Activated gamma-delta T cell treated with Interleukin-2 at 50 U/mL for 16 hours (primary cell): ENCODE results near the gene NLGN2.
"Not testable (repeated sequence)": the region's sequence is repeated elsewhere in the genome, so short reads cannot be mapped to it uniquely, and the experiment has no call there.

Experiments
- DNase-seq: peaks from one replicate; pipeline ENCODE4 v3.0.0-alpha.2; 2020

NLGN2 gene

DNA sequence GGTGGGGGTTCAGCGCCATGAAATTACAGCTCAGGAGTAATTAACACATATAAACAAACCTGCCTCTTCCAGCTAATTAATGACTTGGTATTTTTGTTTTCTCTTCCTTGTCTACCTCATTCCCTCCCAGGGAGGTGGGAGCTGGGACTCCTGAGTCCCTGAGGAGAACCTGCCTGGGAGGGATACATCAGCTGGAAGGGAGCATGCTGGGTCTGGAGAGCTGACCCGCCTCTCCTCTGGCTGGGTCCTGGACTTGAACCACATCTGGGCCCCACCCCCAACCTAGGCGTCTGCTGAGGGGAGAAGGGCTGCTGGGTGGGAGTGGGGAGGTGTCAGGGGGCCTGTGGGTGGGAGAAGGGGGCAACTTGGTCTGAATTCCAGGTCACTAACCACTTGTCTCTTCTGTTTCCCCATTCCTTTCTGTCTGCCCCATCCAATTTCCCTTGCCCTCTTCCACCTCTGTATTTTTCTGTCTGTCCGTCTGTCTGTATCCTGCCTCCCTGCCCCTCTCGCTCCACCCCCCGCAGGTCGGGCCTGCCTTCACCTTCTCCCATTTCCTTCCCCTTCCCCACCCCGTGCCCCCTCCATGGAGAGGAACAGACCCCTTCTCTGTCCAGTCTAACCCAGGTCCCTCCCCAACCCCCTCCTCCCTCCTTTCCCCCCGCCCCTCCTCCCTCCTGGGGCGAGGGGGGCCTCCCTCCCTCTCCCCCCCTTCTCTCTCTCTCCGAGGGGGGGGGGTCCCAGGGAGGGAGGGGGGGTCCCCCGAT, at the start of gene NLGN2:
Gene NLGN2 (plus strand): TSS at position 361 of the 767 bp plus-strand sequence. CDS start 411 bp downstream, outside the sequence.
- no peak for DNase-seq

DNA sequence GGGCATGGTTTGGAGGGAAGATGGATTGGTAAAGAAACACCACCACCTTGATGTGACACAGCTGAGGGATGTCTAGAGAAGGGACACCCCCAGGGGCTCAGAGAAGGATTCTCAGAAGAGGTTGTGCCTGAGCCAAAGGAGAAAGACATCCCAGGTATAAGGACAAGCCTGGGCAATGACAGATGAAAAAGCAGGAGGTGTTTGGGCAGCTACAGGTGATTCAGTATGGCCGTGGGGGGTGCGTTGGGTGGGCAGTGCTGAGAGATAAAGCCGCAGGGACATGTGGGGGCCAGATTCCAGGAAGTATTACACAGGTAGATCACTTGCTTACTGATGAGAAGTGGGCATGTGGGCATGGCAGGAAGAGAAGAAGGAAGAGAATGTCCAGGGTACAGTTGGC, 45.7 kb upstream of the NLGN2 start:
- no peak for DNase-seq

DNA sequence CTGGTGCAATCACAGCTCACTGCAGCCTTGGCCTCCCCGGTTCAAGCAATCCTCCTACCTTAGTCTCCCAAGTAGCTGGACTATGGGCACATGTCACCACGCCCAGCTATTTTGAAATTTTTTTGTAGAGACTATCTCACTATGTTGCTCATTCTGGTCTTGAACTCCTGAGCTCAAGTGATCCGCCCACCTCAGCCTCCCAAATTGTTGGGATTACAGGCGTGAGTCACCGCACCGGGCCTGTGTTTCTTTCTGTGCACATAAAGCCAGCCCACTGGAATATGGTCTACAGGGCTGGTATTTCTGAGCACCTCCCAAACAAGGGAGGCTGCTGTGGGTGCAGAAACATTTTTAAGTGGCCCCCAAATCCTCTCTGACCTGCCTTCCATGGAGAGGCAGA, 44.3 kb upstream of the NLGN2 start:
- DNase-seq, result no peak

DNA sequence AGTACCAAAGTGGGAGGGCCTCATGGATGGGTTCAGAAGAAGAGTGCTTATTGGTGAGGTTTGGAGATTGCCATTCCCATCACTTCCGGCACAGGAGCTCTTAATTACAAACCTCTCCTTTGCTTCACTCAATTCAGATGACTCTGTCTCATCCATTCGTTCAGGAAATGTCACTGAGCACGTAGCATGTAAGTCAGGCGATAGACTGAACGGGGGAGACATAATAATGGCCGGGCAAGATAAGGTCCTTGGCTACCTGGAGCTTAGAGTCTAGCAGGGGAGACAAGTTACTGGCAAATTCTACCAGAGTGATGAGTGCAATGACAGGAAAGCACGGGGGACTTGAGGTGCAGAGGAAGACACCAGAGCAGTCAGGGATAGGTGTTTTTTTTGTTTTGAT, 41.7 kb upstream of the NLGN2 start:
- not testable (repeated sequence) for DNase-seq

DNA sequence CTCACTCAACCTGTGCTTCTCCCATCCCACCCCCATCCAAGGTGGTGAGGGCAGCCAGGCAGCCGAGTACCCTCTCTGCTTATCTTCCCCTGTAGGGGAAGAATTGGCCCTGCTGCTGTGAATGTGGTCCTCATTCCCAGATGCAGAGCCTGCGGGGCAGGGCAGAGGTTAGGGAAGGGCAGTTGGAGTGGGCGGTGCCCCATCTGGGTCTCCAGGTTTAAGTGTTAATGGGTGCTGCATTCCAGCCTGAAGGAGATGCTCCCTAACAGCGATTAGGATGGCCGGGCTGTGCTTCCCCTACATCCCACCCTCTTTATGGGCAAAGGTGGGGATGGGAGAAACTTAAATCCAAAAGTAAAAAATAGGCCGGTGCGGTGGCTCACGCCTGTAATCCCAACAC, 40.6 kb upstream of the NLGN2 start:
- DNase-seq, result no peak

DNA sequence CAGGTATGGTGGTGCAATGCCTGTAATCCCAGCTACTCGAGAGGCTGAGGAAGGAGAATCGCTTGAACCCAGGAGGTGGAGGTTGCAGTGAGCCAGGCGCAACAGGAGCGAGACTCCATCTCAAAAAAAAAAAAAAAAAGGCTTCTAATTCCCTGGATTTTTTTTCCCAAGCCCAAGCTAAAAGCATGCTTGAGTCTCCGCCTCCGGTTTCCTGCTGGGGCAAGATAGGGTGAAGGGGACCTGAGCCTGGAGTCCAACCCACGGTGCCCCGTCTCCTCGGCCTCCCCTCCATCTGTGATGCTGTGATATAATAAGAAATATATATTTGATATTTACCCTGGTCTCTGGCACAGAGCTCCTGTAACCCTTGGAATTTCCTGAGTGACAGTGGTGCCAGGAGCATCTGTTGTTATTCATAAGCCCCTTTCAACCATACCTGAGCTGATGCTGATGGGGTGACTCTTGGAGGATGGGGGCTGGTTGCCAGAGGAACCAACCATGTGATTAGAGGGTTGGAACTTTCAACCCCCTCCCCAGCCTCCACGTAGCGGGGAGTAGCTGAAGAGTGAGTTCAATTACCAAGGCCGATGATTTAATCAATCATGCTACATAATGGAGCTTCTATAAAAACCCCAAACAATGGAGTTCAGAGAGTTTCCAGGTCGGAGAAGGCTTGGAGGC, 39.6 kb upstream of the NLGN2 start:
- no peak for DNase-seq

DNA sequence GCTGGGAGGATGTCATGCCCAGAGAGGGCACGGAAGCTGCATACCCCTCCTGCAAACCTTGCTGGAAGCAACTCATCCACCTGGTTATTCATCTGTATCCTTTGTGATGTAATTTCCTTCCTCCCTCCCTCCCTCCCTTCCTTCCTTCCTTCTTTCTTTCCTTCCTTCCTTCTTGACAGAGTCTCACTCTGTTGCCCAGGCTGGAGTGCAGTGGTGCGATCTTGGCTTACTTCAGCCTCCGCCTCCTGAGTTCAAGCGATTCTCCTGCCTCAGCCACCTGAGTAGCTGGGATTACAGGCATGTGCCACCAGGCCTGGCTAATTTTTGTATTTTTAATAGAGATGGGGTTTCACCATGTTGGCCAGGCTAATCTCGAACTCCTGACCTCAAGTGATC, 39.0 kb upstream of the NLGN2 start:
- not testable (repeated sequence) for DNase-seq

DNA sequence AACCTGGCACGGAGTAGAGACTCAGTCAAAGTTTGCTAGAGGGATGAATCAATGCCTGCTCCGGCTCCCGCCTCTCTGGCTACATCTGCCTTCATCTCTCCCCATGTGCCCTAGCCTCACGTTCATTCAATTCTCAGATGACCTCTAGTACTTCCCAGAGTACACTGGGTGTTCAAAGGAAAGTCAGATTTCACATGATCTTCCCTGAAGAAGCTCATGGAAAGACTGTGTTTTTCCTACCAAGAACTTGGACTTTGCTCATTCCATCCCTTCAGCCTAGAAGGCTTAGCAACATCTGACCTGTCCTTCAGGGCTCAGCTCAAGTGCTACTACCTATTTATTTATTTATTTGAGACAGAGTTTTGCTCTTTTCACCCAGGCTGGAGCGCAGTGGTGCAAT, 37.8 kb upstream of the NLGN2 start:
- DNase-seq, result no peak

DNA sequence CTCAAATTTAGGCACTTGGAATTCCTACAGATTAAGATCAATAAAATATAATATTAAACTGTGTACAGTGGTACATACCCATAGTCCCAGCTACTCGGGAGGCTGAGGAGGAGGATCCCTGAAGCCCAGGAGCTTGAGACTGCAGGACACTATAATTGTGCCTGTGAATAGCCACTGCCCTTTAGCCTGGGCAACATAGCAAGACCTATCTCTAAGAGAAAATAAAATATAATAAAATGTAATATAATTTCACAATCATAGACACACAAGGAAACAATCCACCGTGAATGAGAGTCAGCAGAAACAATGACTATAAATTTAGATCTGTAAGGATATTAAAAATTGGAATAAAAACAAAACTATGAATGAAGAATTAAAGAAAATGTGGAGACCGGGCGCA, 36.8 kb upstream of the NLGN2 start:
- DNase-seq, result no peak

DNA sequence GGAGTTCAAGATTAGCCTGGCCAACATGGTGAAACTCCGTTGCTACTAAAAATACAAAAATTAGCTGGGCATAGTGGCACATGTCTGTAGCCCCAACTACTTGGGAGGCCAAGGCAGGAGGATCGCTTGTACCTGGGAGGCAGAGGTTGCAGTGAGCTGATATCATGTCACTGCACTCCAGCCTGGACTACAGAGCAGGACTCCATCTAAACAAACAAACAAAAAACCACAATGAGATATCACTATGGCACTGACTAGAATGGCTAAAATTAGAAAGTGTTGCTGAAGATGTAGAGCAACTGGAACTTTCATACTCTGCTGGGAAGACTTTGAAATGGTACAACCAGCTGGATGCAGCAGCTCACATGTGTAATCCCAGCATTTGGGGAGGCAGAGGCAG, 33.3 kb upstream of the NLGN2 start:
- no peak for DNase-seq

DNA sequence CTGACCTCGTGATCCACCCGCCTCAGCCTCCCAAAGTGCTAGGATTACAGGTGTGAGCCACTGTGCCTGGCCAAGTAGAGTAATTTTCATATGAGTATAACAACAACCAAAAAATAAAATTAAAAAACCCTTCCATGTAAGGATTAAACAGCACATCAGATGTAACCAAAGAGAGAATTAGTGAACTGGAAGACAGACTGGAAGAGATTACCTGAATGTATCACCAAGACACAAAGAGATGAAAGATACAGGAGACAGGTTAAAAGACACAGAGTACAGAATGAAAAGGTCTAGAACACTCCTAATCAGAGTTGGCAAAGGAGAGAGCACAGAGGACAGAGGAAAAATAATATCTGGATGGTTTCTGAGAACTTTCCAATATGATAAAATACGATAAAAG, 28.5 kb upstream of the NLGN2 start:
- no peak for DNase-seq

DNA sequence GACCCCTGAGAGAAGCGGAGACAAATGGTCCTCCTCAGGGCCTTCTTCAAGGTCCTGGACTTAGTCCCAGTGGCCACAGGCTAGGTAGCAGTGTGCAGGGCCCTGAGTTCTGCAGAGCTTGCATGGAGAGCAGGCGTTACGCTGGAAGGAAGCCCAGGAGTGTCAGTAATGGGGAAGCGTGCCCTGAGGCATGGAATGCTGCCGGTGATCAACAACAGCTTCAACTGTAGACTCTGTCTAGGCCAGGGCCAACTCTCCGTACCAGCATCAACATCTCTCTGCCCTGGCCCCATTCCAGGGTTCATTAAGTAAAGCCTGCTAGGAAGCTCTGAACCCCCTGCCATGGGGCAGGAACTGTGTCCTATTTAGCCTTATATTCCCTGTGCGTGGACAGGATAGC, 27.3 kb upstream of the NLGN2 start:
- DNase-seq, result no peak

DNA sequence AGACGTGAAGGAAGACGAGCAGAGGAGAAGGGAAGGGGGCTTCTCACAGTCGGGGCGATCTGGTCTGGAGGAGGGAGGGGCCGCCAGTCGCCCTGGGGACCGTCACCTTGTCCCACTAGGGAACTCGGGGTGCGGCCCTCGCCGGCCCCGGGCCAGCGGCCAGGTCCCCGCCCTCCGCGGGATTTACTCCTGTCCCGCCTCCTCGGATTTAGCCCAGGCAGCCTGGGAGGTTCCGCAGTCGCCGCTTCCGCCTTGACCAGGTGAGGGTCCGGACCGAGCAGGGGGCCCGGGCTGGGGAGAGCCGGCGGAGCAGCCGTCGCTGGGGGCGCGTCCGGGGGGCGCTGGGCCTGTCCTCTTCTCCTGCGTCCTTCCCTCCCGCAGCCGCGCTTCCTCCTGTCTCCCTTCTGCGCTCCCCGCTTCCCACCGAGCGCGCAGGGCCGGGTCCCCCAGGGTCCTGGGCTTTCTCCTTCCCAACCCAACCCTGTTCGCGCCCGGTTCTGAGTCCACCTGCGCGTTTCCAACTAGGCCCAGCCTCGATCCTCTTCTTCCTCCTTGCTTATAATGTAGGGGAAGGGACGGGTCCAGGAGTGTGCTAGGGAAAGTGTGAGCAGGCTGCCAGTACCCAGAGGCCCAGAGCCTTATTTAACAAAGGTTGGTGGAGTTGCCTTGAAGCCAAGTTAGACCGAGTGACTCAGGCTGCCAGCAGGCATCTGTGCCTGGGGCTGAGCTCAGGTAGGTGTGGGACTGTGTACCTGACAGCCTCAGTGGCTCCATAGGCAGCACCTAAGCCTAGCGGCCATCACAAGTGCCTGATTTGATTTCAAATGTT, 26.6 kb upstream of the NLGN2 start, which contains the start of gene TNK1:
Gene TNK1 (plus strand): TSS at position 235 of the 829 bp plus-strand sequence. CDS start 1,838 bp downstream, outside the sequence.
- no peak for DNase-seq

DNA sequence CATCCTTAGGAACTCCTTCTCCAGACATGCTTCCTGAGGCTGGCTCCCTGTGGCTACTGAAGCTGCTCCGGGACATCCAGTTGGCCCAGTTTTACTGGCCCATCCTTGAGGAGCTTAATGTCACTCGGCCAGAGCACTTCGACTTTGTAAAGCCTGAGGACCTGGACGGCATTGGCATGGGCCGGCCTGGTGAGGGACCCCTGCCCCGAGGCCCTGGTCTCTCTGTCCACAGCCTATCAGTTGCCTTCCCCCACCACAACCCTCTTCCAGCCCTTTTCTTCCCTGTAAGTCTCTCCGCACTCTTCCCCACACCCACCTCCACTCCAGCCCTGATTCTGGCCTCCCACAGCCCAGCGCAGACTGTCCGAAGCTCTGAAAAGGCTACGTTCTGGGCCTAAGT, 24.7 kb upstream of the NLGN2 start:
- DNase-seq, result no peak

DNA sequence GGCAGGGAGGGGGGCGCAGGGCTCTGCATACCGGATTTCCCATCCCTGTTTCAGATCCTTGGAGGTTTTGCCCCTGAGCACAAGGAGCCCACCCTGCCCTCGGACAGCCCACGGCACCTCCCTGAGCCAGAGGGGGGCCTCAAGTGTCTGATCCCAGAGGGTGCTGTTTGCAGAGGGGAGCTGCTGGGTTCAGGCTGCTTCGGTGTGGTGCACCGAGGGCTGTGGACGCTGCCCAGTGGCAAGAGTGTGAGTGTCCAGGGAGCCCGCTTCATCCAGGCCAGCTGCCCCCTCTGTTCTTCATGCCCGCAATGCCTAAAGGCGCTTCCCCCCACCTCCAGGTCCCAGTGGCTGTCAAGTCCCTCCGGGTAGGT, 24.3 kb upstream of the NLGN2 start:
- no peak for DNase-seq

DNA sequence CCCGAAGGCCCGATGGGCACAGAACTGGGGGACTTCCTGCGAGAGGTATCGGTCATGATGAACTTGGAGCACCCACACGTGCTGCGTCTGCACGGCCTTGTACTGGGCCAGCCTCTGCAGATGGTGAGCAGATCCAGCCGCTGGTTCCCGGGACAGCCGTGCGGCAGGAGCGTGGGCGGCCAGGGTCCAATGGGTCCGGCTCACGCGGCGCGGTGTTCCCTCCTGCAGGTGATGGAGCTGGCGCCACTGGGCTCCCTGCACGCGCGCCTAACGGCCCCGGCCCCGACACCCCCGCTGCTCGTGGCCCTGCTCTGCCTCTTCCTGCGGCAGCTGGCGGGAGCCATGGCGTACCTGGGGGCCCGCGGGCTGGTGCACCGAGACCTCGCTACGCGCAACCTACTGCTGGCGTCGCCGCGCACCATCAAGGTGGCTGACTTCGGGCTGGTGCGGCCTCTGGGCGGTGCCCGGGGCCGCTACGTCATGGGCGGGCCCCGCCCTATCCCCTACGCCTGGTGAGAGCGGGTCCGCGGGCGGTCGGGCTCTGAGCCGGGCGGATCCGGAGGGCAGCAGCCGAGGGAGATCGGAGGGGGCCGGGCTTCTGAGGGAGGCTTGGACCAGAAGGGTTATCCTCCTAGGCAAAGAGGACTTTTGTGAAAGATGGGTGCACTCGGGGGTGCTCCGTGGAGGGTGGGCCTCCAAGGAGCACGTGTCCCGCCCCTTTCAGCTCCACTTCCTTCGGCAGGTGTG, 23.7 kb upstream of the NLGN2 start:
- peak; percentile 70 for DNase-seq

DNA sequence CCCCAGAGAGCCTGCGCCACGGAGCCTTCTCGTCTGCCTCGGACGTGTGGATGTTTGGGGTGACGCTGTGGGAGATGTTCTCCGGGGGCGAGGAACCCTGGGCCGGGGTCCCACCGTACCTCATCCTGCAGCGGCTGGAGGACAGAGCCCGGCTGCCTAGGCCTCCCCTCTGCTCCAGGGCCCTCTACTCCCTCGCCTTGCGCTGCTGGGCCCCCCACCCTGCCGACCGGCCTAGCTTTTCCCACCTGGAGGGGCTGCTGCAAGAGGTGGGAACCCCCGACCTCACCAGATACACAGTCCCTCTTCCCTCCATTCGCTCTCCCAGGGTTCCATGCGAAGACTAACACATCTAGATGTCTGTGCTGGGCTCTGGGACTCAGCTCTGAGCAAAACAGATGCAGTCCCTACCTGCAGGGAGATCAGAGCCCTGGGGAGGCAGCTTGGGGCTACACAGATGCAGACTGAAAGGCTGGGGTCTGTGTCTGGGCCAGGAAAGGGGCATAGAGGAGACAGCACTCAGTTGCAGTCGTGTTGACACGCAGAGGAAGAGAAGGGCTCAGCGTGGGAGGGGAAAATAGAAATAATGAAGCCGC, 23.1 kb upstream of the NLGN2 start:
- DNase-seq, result no peak

DNA sequence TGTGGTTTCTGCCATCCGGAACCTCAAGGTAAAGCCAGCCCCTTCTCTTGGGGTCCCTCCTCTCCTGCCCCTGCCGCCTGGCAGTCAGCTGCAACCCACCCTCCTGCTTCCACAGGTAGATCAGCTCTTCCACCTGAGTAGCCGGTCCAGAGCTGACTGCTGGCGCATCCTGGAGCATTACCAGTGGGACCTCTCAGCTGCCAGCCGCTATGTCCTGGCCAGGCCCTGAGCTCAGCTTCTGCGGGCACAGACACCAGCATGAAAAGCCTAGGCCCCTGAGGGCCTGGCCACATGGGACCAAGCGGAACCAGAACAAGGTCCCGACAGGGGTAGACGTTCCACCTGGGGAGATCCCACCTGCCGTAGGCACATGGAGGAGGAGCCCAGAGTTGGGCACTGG, 18.8 kb upstream of the NLGN2 start:
- no peak for DNase-seq

DNA sequence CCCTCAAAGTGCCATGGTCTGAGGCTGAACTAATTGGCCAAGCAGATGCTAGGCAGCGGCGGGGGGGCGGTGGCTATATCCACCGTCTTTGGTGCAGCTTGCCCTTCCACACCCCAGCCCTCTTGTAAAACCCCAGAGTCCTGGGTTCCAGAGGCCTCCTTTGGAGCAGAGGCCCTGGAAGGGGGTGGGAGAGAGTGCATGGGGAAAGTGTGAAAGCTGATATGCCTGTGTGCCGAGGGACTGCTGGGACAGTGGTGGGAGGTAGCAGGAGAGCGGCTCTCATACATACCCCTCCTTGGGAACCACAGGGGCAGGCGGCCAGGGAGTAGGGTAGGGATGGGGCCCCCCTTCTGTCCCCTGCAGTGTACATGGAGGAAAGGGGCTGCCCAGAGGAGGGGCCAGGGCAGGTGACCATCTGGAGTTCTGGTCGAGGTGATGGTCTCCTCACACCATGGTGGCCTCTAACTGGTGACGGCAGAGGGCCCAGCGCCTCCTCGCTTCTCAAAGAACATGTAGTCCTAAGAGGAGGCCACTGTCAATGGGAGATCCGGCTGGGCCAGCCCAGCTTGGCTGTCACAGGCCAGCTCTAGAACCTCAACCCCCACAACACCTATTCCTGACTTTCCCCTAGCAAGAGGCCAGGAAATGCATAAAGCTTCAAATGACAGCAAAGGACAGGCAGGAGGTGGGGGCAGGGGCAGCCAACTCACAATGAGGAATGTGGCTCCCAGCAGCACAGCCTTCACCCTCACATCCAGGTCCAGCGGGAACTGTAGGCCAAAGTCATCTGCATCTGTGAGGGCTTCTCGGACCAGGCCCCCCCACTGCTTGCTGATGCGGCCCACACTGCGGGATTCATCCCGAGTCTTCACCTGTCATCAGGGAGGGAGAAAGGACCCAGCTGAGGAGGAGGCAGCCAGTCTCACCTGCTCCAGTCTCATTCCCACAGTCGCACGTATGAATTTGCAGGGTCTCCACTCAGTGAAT, 17.4 kb upstream of the NLGN2 start:
- no peak for DNase-seq

DNA sequence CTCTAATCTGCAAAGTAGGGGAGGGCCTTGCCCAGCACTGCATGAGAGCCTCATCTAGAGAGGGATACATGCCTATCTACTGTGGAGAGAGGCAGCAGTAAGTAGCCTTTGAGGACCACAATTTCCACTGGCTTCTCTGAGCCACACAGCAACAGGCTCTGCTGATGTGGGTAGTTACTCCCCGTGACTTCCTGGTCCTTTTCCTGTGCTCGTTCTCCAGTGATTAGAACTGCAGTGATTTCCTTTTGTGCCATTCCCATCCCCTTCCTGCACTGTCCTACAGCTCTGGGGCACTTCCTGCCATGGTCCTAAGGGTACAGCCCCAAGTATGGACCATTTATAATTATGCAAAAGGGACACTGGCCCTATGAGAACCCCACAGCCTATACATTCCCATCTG, 16.3 kb upstream of the NLGN2 start:
- no peak for DNase-seq
